NB4 (cell line): Measurements from ENCODE around the gene TTC38.

ENCODE experiments used
- CTCF ChIP-seq: IDR thresholded peaks from one replicate; pipeline ENCODE4 v1.5.1; 2012; ENCODE audit warnings: low read depth, low read length
- MAX ChIP-seq: IDR thresholded peaks from 2 replicates; pipeline ENCODE4 v1.6.1; 2011; ENCODE audit warnings: low read depth, low read length
- MYC ChIP-seq: IDR thresholded peaks from 2 replicates; pipeline ENCODE4 v1.6.1; 2011; ENCODE audit warnings: low read depth, low read length
- POLR2A ChIP-seq: IDR thresholded peaks from 2 replicates; pipeline ENCODE4 v1.6.1; 2011; ENCODE audit warnings: mild to moderate bottlenecking; ENCODE audit not compliant: insufficient read length; ENCODE audit errors: extremely low read depth

DNA sequence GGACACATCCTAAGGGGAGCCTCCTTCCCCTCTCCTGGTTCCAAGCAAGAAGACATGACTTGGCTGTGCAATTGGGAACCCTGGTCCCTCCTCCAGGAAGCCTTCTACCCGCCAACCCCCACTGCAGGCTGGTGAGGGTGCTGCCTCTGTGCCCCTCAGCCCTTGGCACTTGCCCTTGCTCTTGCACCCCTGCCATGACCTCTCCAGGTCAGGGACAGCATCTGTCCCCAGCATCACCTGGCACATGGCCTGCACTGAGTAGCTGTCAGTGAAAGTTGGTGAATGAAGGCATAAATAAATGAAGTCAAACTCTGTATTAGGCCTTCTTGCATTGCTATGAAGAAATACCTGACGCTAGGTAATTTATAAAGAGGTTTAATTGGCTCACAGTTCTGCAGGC, 27.0 kb downstream of the TTC38 start:
- TF ChIP-seq CTCF (no peak), MAX (no peak), POLR2A (no peak), MYC (no peak)
